ENCODE data around the gene DEFB125.

DNA sequence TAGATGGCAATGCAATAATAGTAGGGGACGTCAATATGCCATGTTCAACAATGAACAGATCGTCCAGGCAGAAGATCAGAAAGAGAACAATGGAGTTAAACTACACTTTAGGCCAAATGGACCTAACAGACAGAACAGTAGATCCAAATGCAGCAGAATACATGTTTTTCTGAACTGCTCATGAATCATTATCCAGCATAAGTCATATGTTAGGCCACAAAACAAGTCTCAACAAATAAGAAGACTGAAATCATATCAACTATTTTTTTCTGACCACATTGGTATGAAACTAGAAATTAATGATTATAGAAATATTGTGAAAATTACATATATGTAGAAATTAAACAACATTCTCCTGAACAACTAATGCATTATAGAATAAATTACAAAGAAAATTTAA lies 10.2 kb upstream of the DEFB125 start:
- TF ChIP-seq, protein P1, sequence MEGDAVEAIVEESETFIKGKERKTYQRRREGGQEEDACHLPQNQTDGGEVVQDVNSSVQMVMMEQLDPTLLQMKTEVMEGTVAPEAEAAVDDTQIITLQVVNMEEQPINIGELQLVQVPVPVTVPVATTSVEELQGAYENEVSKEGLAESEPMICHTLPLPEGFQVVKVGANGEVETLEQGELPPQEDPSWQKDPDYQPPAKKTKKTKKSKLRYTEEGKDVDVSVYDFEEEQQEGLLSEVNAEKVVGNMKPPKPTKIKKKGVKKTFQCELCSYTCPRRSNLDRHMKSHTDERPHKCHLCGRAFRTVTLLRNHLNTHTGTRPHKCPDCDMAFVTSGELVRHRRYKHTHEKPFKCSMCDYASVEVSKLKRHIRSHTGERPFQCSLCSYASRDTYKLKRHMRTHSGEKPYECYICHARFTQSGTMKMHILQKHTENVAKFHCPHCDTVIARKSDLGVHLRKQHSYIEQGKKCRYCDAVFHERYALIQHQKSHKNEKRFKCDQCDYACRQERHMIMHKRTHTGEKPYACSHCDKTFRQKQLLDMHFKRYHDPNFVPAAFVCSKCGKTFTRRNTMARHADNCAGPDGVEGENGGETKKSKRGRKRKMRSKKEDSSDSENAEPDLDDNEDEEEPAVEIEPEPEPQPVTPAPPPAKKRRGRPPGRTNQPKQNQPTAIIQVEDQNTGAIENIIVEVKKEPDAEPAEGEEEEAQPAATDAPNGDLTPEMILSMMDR (IDR thresholded peaks at IDR 0.05): no peak
- no peak for TF ChIP-seq POLR2A (IDR thresholded peaks at IDR 0.05)

All from adrenal gland (tissue), 5 donors.